Esophagus mucosa (tissue), 1 donor: ENCODE results near the gene LGALSL. TPM values are rescaled to one million over a fixed set of nuclear protein-coding genes. Genes with fewer than 3 reads are reported as not detected.

Source experiments
- ATAC-seq: fragments of 200-7000 bp; cut with Tn5 transposase; one replicate; pipeline ENCODE4 v1.9.1; 2020
- total RNA-seq: library from RNA; stranded (reverse); gene quantifications from one replicate; pipeline ENCODE4 v1.2.4, GENCODE V29; 2023
- donor health status: DM: yes; HTN: yes; CAD: no.

Gene LGALSL
- total RNA-seq, 1 donor from 2014 or later = 35.8 TPM

DNA sequence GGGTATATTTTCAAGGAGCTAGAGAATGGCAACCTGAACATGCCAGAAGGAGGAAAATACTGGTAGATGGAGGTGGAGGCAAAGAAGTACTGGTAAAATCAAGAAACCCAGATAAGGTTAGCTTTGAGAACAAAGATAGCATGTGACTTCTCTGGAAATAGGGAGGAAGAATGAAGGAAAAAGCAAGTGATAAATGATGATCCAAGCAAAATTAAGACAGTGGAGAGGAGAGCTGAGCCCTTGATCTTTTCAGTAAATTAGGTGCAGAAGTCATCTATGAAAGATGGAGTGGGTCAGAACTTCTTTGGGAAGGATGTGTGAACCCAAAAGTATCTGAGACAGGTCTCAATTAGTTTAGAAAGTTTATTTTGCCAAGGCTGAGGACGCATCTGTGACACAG is 44.5 kb downstream of the LGALSL start:
- no peak for ATAC-seq

GRCh38 chr2:64500549-64500948 is 46.6 kb downstream of the LGALSL start:
- no peak for ATAC-seq

DNA sequence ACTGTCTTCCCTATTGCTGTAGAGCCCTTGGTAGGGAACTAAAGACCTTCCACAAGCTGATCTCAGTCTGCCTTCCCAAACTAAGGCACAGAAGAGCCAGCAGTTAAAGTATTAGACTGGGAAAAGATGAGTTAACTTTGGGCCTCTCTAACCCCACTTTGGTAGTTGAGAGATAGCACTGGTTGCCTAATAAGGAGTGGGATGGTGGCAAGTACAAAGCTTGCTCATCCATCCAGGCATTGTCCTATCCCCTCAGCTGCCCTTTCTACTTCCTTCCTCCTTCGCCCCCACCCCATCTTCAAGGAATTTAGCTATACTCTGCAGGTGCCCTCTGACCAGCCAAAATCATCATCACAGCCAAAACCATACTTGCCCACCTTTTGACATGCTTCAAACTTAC is 48.0 kb downstream of the LGALSL start:
- ATAC-seq = no peak

DNA sequence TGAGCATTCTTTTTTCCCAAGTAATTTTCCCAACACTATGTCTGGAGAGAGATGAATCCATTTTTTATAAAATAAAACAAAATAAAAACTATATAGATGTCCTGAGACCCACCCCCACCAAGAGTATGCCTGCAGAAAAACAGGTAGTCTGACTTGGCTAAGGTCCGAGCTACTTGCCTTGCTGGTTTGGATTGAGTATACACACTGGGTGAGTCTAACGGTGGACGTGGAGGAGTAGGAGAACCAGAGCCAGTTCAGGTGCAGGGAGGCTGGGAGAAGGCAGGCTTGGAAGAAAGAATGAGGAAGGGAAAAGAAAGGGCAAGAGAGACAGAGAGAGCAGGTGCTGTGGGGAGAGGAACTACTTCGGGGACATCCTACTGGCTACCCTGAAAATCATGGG is 48.9 kb downstream of the LGALSL start:
- no peak for ATAC-seq

DNA sequence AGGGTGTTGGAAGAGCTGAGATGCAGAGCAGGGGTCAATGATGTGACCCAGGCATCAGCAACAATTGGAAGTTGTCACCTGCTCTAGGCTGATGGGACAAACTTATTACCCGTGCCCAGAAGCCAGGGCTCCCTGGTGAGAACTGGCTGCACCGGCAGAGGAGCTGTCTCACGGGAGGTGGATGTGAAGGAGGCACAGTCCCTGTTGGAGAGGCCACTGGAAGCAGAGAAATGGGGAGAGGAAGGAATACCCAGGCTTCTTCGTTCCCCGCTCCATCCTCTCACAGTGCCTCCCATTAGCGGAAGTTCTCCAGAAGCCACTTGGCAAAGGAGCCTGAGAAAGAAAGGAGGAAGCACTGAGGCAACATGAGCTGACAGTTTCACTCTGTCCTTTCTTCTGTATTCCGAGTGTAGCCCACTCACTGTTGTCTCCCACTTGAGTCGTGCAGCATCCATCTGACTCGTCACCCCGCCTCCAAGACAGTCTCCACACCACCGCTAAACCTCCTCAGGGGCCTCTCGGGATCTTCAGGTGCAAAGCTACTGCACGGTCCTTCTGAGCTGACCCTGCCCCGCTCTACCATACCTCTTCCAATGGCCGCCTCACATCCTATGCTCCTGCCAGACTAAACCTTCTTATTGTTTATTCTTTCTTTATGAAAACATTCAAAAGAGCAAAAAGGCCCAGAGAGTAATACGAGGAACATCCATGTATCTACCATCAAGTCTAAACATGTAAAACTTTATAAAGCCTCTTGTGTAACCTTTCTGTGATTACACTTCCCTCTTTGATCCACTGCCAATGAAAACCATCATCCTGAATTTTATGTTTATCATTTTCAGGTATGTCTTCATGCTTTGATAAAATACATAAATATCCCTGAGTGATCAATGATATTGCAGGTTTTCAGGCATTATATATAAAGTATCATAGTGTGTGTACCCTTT is 51.1 kb downstream of the LGALSL start:
- ATAC-seq = no peak

DNA sequence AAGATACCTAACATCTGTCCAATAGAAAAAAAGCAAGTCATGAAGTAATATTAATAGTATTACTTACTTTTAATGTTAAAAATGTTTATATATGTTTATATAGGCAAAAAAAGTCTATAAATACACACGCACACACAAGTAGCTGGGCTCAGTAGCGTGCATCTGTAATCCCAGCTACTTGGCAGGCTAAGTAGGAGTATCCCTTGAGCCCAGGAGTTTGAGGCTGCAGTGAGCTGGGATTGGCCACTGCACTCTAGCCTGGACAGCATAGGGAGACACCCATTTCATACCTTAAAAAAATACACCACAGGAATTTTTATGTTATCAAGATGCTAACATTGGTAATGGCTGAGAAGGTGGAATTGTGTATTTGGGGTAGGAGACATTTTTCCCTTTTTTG is 52.7 kb downstream of the LGALSL start:
- no peak for ATAC-seq

Other genes with a start within 250 kb of the LGALSL start
- 28.3 TPM for gene AFTPH, start 70.2 kb downstream of the LGALSL start, total RNA-seq
- 21.9 TPM for gene SERTAD2, start 199.8 kb downstream of the LGALSL start, total RNA-seq